K562 (cell line): ENCODE measurements around the gene OPRM1.

ENCODE experiments used
- EZH2 ChIP-seq: IDR thresholded peaks from 2 replicates; pipeline ENCODE4 v1.6.1; 2012; ENCODE audit warnings: low read depth, mild to moderate bottlenecking, inconsistent platforms, low read length, borderline replicate concordance
- MAFF ChIP-seq: IDR thresholded peaks from 2 replicates; pipeline ENCODE4 v1.6.1; 2012; ENCODE audit warnings: low read length, improper control_type of control experiment
- TAF1 ChIP-seq: IDR thresholded peaks from 2 replicates; pipeline ENCODE4 v1.6.1; 2011; ENCODE audit warnings: mild to moderate bottlenecking, low read length, moderate library complexity; ENCODE audit not compliant: insufficient read depth, control insufficient read depth, severe bottlenecking; ENCODE audit errors: extremely low read depth
- ZBTB7A ChIP-seq: IDR thresholded peaks from 2 replicates; pipeline ENCODE4 v1.6.1; 2011; ENCODE audit warnings: low read depth, mild to moderate bottlenecking, low read length, moderate library complexity, borderline replicate concordance; ENCODE audit not compliant: control insufficient read depth
- ZNF398 ChIP-seq: fragments of 250-450 bp; sonication (Bioruptor Pico); IDR thresholded peaks from 2 replicates; pipeline ENCODE4 v1.8.0; 2021; ENCODE audit warnings: moderate library complexity, mild to moderate bottlenecking, inconsistent platforms

GRCh38 chr6:154245506-154245905 lies 206.5 kb downstream of the OPRM1 start:
- no peak for TF ChIP-seq ZNF398 (CRISPR knock-in tag)
- TF ChIP-seq EZH2: no peak
- no peak for TF ChIP-seq TAF1
- no peak for TF ChIP-seq ZBTB7A
- no peak for TF ChIP-seq MAFF
